ENCODE data around the gene EFCAB14. TPM values are rescaled to one million over a fixed set of nuclear protein-coding genes. Genes with fewer than 3 reads are reported as not detected.

Gene EFCAB14
- polyA plus RNA-seq, 1 donor from 2014 or later, result 7.6 TPM

- no peaks in the 10 kb centered on the region for H3F3A ChIP-seq (ENCODE audit: insufficient read depth, low read length, poor library complexity, severe bottlenecking)
- H3K36me3 ChIP-seq (ENCODE audit: insufficient read depth, low read length), result peaks cover 19% of the 10 kb centered on the region
- H3K27ac ChIP-seq (ENCODE audit: low read length), result no peak overlapping the region
- H2AFZ ChIP-seq (ENCODE audit: low read depth, low read length), result no peak overlapping the region
- no peak overlapping the region for H3K4me3 ChIP-seq (ENCODE audit: low read length)
- no peaks in the 10 kb centered on the region for H4K20me1 ChIP-seq (ENCODE audit: insufficient read depth)
- H3K9ac ChIP-seq (ENCODE audit: low read length), result no peak overlapping the region
- H3K4me2 ChIP-seq (ENCODE audit: low read length), result no peak overlapping the region
- H3K9me3 ChIP-seq (ENCODE audit: low read length), result peaks cover 6% of the 10 kb centered on the region
- no peaks in the 10 kb centered on the region for H3K27me3 ChIP-seq (ENCODE audit: insufficient read depth, low read depth, low read length)
- H3K9me2 ChIP-seq (ENCODE audit: insufficient read depth, low read length), result no peaks in the 10 kb centered on the region
- H3K79me2 ChIP-seq (replicated peaks; ENCODE audit: insufficient read depth, low read length), result no peaks in the 10 kb centered on the region
- TF ChIP-seq, protein P1, sequence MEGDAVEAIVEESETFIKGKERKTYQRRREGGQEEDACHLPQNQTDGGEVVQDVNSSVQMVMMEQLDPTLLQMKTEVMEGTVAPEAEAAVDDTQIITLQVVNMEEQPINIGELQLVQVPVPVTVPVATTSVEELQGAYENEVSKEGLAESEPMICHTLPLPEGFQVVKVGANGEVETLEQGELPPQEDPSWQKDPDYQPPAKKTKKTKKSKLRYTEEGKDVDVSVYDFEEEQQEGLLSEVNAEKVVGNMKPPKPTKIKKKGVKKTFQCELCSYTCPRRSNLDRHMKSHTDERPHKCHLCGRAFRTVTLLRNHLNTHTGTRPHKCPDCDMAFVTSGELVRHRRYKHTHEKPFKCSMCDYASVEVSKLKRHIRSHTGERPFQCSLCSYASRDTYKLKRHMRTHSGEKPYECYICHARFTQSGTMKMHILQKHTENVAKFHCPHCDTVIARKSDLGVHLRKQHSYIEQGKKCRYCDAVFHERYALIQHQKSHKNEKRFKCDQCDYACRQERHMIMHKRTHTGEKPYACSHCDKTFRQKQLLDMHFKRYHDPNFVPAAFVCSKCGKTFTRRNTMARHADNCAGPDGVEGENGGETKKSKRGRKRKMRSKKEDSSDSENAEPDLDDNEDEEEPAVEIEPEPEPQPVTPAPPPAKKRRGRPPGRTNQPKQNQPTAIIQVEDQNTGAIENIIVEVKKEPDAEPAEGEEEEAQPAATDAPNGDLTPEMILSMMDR (IDR thresholded peaks at IDR 0.05; ENCODE audit: poor library complexity, severe bottlenecking), result no peak
- TF ChIP-seq POLR2AphosphoS5 (IDR thresholded peaks at IDR 0.05), result no peak
- no peak for TF ChIP-seq MXI1 (conservative IDR thresholded peaks at IDR 0.05; ENCODE audit: poor library complexity, severe bottlenecking)
- no peak for TF ChIP-seq REST (IDR thresholded peaks at IDR 0.05; ENCODE audit: borderline replicate concordance)
- TF ChIP-seq EZH2 (IDR thresholded peaks at IDR 0.05; ENCODE audit: borderline replicate concordance, insufficient read depth, low read length, poor library complexity, severe bottlenecking), result no peak
- no peak for TF ChIP-seq SMC3 (conservative IDR thresholded peaks at IDR 0.05; ENCODE audit: poor library complexity)
Measured at GRCh38 chr1:46646844-46647243, 72.1 kb downstream of the EFCAB14 start.

DNA sequence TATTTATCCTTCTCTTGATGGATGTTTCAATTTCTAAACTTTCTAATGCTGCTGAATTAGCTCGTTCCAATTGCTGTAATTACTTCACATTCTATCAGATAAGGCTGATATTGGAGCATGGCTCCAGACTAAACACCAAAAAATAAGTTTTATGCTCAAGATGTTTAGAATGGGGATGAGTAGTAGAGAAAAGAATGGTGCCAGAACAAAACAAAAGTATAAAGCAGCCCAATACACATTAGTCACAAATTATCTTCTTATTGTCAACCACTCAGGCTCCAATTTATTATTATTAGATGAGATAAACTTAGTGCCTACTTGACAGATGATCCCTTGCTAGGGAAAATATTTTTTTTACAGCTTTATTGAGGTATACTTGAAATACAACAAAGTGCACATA lies 72.6 kb downstream of the EFCAB14 start:
- Histone ChIP-seq H3K4me2 (ENCODE audit: low read length) (no peak overlapping the region), H3K79me2 (replicated peaks; ENCODE audit: insufficient read depth, low read length) (no peaks in the 10 kb centered on the region), H3K36me3 (ENCODE audit: insufficient read depth, low read length) (peaks cover 23% of the 10 kb centered on the region), H3K9me2 (ENCODE audit: insufficient read depth, low read length) (no peaks in the 10 kb centered on the region), H3K27me3 (ENCODE audit: insufficient read depth, low read depth, low read length) (no peaks in the 10 kb centered on the region), H3K9me3 (ENCODE audit: low read length) (peaks cover 6% of the 10 kb centered on the region), H4K20me1 (ENCODE audit: insufficient read depth) (no peaks in the 10 kb centered on the region), H3F3A (ENCODE audit: insufficient read depth, low read length, poor library complexity, severe bottlenecking) (no peaks in the 10 kb centered on the region), H3K9ac (ENCODE audit: low read length) (no peak overlapping the region), H3K4me3 (ENCODE audit: low read length) (no peak overlapping the region), H3K27ac (ENCODE audit: low read length) (no peak overlapping the region), H2AFZ (ENCODE audit: low read depth, low read length) (no peak overlapping the region)
- TF ChIP-seq REST (IDR thresholded peaks at IDR 0.05; ENCODE audit: borderline replicate concordance), result no peak
- no peak for TF ChIP-seq TAF1 (IDR thresholded peaks at IDR 0.05; ENCODE audit: low read depth)
- no peak for TF ChIP-seq EP300 (conservative IDR thresholded peaks at IDR 0.05; ENCODE audit: poor library complexity, severe bottlenecking)
- TF ChIP-seq, protein P1 (IDR thresholded peaks at IDR 0.05; ENCODE audit: poor library complexity, severe bottlenecking), result no peak
- no peak for TF ChIP-seq RAD21 (conservative IDR thresholded peaks at IDR 0.05)
- TF ChIP-seq SMC3 (conservative IDR thresholded peaks at IDR 0.05; ENCODE audit: poor library complexity), result no peak
- no peak for TF ChIP-seq EZH2 (IDR thresholded peaks at IDR 0.05; ENCODE audit: borderline replicate concordance, insufficient read depth, low read length, poor library complexity, severe bottlenecking)
- no peak for TF ChIP-seq POLR2AphosphoS5 (IDR thresholded peaks at IDR 0.05)
- no peak for TF ChIP-seq MXI1 (conservative IDR thresholded peaks at IDR 0.05; ENCODE audit: poor library complexity, severe bottlenecking)

Measured in neural cell (in vitro differentiated cells).